Stimulated activated CD4-positive, alpha-beta T cell treated with anti-CD3 and anti-CD28 coated beads, Interleukin-15, amount 100 ng/mL, for 24 hours (primary cell): ENCODE data around the gene BBLN.
"Not testable (repeated sequence)": the region's sequence is repeated elsewhere in the genome, so short reads cannot be mapped to it uniquely, and the experiment has no call there.

ENCODE experiments used
- DNase-seq: peaks from one replicate; pipeline ENCODE4 v3.0.0-alpha.2; 2020

Gene BBLN

GRCh38 chr9:128163523-128164306, 3.6 kb downstream of the BBLN start:
- no peak for DNase-seq

- no peak for DNase-seq
Observed at GRCh38 chr9:128164307-128164885, 4.3 kb downstream of the BBLN start.

DNA sequence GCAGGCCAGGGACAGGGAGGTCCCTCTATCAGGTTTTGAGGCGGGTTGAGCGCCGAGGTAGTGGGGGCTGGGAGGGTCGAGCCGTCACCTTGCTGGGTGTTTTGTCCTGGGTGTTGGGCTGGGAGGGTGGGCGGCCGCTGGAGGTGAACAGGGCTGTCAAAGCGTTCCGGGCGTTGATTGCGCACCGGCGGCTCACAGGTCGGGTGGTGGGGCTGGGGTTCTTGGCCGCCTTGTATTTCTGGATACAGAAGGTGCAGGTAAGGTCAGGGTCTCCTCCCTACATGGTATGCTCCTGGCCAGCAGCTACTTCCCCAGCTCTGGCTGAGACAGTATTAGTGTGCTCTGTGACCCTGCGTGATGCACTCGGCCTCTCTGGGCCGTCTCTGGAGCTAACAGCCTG, 6.1 kb downstream of the BBLN start:
- DNase-seq: no peak

- no peak for DNase-seq
Observed at GRCh38 chr9:128167209-128167608, 7.1 kb downstream of the BBLN start.

DNA sequence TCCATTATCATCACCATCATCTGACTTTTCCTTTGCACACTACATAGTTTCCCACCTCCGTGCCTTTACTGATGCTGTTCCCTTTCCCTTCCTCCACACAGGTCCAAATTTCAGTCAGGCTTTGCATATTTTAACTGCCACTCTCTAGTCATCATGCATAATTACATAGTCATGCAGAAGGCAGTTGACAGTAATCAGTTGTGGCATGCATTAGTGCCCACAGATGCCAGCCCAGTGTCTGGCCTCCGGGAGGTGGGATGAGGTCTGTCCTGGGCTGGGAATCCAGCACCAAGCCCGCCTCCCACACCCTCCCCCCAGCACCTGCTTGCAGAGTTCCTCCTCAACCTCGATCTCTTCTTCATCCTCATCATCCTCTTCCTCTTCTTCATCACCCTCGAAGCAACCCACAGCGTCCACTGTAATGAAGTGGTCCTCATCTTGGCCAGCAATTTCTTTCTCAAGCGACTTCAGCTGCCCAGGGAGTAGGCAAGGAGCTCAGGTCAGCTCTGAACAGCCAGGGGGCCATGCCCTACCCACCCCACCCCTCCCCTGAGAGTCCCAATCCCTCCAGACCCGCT, 8.8 kb downstream of the BBLN start:
- DNase-seq: no peak

DNA sequence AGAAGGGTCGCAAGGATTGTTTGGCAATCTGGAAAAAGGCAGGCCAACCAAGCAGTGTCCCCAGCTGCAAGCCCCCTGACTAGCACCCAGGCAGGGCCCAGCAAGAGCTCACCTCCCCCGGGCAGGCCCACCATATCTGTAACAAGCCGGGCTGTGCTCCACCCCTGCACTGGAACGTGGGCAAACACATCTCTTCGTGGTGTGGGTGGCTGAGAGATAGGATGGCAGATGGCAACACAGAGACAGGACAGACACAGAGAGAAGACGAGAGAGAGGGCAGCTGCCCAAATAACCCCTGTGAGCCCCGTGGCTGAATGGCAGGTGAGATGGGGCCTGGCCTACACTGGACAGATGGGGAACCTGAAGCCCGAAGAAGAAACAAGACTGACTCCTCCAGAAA, 9.4 kb downstream of the BBLN start:
- no peak for DNase-seq

DNA sequence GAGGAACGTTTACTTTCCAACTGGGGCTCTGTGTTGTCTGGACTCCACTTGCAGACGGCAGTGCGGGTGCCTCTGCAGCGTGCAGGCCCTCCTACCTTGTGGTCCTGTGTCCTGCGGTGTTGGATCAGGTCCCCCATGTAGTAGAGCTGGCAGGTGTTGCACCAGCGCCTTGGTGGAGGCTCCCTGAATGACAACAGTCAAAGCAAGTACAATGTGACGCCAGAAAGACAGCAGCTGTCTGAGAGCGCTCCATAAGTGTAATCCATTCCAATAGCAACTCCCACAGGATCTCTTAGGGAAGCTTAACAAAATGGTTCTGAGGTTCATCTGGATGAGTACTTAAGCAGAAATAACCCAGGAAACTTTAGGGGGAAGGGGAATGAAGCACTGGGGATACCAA, 9.9 kb downstream of the BBLN start:
- DNase-seq: no peak

- DNase-seq: no peak
Observed at GRCh38 chr9:128174062-128174461, 14.0 kb downstream of the BBLN start.

DNA sequence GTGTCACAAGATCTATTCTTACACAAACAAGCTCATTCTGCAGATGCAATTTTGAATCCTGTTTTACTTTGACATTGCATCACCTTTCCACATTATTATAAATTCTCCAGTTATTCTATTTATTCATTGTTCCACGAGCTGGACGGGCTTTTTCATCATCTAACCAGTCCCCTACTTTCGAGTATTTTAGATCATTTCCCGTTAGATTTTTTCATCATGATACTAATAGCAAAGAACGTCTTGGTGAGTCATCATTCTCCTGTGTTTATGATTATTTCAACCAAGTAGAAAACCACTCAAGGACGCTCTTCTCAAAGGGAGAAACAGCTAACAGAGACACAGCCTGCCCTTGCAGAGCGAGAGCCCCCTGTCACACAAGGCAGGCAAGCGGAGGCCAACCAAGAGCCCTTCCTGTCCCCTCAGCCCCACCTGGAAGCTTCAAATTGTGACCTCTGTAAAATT, 15.1 kb downstream of the BBLN start:
- no peak for DNase-seq

DNA sequence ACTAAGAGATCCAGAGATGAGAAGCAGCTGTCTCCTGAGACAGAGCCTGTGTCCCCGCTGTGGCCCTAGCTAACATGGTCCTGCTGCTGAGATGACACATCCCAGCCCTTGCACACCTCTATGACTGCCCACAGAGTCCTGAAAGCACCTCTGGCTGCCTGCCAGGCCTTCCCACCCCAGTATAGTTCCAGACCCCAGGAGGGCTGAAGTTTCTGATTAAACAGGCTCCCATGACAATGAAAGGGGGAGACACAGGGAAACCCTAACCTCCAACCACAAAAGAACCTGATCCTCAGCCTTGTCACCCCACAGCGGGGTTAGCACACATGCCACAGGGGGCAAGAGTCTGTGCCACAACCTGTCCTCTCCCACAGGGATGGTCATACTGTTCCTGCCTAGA, 15.7 kb downstream of the BBLN start:
- no peak for DNase-seq

GRCh38 chr9:128178806-128179431, 18.9 kb downstream of the BBLN start:
- DNase-seq: no peak

DNA sequence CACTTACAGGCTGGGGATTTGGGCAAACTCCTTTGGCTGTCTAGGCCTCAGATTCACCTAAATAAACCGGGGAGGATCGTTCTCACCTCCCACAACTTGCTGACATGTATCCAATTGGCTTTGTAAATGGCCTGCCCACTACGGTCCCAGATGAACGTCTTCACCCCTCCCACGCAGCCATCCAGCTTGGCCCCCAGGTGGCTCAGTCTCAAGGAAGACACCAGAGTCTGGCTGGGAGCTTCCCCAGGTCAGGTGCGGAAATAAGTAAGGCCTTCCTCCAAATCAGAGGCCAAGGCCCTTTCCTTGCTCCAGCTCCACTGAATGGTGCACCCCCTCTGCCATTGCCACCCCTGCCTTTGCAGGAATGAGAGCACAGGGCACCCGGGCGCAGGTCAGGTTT, 19.9 kb downstream of the BBLN start:
- no peak for DNase-seq

DNA sequence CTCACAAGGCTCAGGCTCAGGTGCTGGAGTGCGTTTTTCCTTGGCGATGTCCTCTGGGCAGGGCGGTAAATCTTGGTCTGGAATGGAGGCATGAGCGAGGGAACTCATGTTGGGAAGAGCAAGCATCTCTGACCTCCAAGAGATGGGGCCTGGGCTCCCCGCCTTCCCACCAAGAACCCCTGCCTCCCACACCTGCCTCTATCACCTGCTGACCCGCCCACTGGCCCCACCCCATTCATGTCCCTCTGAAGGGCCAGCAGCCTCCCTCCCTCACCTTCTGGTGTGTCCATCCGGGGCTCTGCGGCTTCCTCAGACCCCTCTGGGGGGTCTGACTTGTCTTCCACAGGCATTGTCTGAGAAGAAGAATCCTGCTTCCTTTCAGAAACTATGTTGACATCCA, 20.4 kb downstream of the BBLN start:
- no peak for DNase-seq

GRCh38 chr9:128181480-128181879, 21.4 kb downstream of the BBLN start:
- not testable (repeated sequence) for DNase-seq

GRCh38 chr9:128182893-128183588, 23.0 kb downstream of the BBLN start:
- DNase-seq: no peak

DNA sequence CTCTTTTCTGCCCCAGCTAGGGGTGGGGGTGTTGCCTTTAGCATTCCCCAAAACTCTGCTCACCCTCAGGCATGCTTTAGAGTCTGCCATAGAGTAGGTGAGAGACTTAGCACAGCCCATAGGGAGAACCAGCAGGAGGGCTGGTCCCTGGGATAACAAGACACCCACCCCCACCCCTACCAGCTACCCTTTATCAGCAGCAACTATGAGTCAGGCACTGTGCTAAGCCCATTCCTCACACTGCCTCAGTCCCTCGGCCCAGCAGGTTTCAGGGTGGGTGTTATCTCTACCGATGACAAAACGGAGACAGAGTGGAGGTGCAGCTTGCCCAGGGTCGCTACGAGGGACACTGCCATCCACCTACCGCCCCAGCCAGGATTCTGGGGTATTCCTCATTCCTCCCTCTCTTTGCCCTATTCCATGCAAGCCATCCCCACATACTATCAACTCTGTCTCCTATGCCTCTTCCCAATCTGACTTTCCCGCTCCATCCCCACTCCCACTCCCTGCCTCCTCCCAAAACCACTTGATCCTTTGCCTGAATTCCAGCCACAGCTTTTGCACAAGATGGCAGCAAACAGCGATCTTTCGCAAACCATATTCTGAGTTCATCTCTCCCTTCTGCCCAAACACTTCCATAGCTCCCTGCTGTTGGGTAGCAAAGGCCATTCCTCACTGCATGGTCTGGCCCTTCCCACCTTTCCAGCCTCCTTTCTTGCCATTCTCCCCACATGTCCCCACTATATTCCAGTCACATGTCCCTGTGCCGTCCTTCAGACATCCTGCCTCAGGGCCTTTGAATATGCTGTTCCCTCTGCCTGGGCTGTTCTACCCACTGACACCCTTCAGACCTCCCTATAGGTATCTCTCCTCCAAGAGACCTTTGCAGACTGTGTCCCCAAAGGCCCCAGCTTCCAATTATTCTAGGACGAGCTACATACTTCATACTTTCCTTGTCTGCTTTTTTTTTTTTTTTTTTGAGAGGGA, 26.2 kb downstream of the BBLN start:
- no peak for DNase-seq

DNA sequence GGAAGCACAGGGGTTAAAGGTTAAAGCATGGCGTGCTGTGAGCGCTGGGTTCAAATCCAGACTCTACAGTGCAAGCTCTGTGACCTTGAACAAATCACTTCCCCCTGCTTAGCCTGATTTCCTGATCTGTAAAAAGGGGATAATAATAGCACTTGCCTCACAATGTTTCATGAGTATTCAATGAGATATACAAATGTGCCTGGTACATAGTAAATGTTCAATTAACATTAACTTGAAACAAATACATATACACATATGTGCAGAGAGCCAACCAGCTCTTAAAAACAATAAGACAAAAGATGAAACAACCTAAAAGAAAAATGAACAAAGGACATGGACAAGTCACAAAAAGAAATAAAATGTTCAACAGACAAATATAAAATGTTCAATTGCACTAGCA, 27.3 kb downstream of the BBLN start:
- DNase-seq: no peak

DNA sequence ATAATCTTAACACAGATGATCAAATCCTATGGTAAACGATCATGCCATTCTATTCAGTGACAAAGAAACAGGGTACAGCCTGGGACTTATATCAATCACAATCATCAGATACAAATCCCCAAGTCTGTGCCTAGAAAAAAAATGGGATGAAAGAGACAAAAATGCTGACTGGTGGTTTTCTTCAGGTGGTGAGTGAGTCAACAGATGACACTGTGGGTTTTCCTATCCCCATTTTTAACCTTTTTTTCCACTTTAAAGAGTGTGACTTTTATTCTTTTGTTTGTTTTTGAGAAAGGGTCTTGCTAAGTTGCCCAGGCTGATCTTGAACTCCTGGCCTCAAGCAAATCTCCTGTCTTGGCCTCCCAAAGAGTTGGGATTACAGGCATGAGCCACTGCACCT, 28.1 kb downstream of the BBLN start:
- DNase-seq: no peak

- DNase-seq: no peak
Observed at GRCh38 chr9:128190013-128190412, 29.9 kb downstream of the BBLN start.

DNA sequence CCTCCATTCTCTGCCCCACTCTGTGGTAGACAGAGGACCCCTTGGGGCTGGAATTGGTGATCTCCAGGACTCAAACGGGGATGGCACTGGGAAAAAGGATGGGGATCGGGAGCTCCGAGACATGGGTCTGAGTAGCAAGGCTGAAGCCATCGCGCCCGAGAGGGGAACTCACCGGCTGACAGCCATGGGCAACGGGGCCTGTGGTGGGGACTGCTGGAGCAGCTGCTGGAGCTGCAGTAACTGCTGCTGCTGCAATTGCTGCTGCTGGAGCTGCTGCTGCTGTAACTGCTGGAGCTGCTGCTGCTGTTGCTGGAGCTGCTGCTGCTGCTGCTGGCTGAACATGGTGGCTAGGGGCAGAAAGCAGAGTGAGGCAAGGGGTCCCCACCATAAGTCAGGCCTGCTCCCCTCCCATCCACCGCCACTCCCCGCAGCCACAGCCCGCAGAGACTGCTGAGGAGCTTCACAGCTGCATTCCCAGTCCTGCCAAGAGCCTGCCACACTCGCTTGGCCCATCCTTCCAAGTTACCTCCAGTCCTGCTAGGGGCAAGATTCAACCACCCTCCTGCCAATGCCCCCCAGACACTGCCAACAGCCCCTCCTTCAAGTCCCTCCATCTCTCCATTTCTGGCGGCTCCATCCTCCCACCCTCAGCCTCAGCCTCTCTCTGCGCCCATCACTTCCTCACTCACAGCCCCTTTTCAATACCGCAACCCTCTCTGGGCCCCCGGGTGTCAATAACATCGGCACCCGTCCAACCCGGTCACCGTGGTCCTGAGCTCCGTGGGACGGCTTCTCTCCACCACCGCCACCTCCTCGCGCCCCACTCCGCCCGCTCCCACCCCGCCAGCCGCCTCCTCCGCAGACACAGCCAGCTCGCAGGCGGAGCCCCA, 30.7 kb downstream of the BBLN start:
- no peak for DNase-seq
